GM10266 (cell line): ENCODE data around the gene DHX34.

ENCODE experiments used
- DNase-seq: peaks from one replicate; pipeline ENCODE4 v3.0.0; 2012; ENCODE audit errors: extremely low spot score
- CTCF ChIP-seq: IDR thresholded peaks from 2 replicates; pipeline ENCODE4 v1.5.1; 2012; ENCODE audit warnings: mild to moderate bottlenecking, low read depth; ENCODE audit not compliant: control insufficient read depth, insufficient read depth; ENCODE audit errors: missing control alignments

DHX34 gene

GRCh38 chr19:47372603-47373002 lies 23.5 kb downstream of the DHX34 start:
- no peak for DNase-seq
- no peak for TF ChIP-seq CTCF

- no peak for TF ChIP-seq CTCF
- no peak for DNase-seq
These were observed 24.4 kb downstream of the DHX34 start for GRCh38 chr19:47373246-47374240.

GRCh38 chr19:47374876-47375693 lies 26.0 kb downstream of the DHX34 start:
- no peak for DNase-seq

GRCh38 chr19:47375694-47376588 lies 26.8 kb downstream of the DHX34 start:
- no peak for TF ChIP-seq CTCF
- no peak for DNase-seq

More at GRCh38 chr19:47374876-47375693, 26.0 kb downstream of the DHX34 start:
- TF ChIP-seq CTCF = no peak

GRCh38 chr19:47376589-47377144 lies 27.6 kb downstream of the DHX34 start:
- DNase-seq = no peak
- no peak for TF ChIP-seq CTCF

- DNase-seq = no peak
- no peak for TF ChIP-seq CTCF
These were observed 28.1 kb downstream of the DHX34 start for GRCh38 chr19:47377208-47377701.
